GM23248 (cell line): ENCODE results near the gene CEP152.

ENCODE experiments used
- EZH2 ChIP-seq: fragments of 200-600 bp; sonication (generic); IDR thresholded peaks from 2 replicates; pipeline ENCODE4 v1.6.1; 2018; ENCODE audit warnings: antibody characterized with exemption, mild to moderate bottlenecking; ENCODE audit not compliant: insufficient read depth, poor library complexity, severe bottlenecking
- EZH2phosphoT487 ChIP-seq: fragments of 200-600 bp; sonication (generic); IDR thresholded peaks from 2 replicates; pipeline ENCODE4 v1.6.1; 2018; ENCODE audit warnings: antibody characterized with exemption, moderate library complexity, mild to moderate bottlenecking, low read depth; ENCODE audit not compliant: insufficient read depth

DNA sequence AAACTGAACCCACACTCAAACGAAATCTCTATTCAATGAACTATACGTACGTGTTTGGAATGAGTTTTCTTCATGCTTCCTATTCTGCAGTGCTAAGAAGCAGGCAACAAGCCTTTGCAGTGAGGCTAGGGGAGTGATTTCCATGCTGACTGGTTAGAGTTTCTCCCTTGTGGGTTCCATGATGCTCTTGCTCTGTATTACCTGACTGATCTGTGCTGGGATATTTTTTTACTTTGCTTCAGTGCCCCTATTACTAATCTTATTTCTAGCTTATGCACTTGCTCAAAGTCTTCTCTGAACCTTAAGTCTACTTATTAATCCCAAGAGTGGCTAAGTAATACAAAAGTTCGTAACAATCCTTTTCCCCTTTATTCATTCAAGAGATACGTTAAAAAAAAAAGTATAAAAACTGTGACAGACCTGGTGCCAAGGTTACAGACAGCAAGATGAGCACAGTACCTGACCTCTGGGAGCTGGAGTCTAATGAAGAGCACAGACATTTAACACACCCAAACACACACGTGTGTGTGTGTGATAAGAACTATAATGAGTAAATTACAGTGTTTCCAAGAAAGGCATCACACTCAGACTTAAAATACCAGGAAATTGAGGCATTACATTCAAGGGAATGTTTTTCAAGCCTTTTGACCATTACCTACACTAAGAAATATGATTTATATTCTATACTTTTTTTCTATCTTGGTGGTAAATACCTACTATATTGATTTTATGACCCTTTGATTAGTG is 114.9 kb downstream of the CEP152 start:
- no peak for TF ChIP-seq EZH2
- TF ChIP-seq EZH2phosphoT487 = no peak
